Measurements from ENCODE around the gene ASL. TPM values are rescaled to one million over a fixed set of nuclear protein-coding genes. Genes with fewer than 3 reads are reported as not detected.
"Not testable (repeated sequence)": the region's sequence is repeated elsewhere in the genome, so short reads cannot be mapped to it uniquely, and the experiment has no call there.

ASL gene
- total RNA-seq, 2 experiments from 2014 or later: 15.5 to 19.4 TPM

GRCh38 chr7:66092654-66093053 is 17.0 kb downstream of the ASL start:
- intact Hi-C loops (cut with micrococcal nuclease): no loop called here
- Mint-ChIP-seq H3K27ac (no peak overlapping the region), H3K4me1 (ENCODE audit: low read depth) (no peaks in the 10 kb centered on the region), H3K4me3 (no peak overlapping the region), H3K36me3 (ENCODE audit: low read depth) (no peaks in the 10 kb centered on the region), H3K9me3 (no peaks in the 10 kb centered on the region), H3K27me3 (no peaks in the 10 kb centered on the region)
- CTCF ChIA-PET: no interaction called here
- POLR2A ChIA-PET: no interaction called here
- no peak for ATAC-seq
- no peak for DNase-seq
- TF ChIP-seq, protein P1, sequence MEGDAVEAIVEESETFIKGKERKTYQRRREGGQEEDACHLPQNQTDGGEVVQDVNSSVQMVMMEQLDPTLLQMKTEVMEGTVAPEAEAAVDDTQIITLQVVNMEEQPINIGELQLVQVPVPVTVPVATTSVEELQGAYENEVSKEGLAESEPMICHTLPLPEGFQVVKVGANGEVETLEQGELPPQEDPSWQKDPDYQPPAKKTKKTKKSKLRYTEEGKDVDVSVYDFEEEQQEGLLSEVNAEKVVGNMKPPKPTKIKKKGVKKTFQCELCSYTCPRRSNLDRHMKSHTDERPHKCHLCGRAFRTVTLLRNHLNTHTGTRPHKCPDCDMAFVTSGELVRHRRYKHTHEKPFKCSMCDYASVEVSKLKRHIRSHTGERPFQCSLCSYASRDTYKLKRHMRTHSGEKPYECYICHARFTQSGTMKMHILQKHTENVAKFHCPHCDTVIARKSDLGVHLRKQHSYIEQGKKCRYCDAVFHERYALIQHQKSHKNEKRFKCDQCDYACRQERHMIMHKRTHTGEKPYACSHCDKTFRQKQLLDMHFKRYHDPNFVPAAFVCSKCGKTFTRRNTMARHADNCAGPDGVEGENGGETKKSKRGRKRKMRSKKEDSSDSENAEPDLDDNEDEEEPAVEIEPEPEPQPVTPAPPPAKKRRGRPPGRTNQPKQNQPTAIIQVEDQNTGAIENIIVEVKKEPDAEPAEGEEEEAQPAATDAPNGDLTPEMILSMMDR (IDR thresholded peaks at IDR 0.05): no peak

DNA sequence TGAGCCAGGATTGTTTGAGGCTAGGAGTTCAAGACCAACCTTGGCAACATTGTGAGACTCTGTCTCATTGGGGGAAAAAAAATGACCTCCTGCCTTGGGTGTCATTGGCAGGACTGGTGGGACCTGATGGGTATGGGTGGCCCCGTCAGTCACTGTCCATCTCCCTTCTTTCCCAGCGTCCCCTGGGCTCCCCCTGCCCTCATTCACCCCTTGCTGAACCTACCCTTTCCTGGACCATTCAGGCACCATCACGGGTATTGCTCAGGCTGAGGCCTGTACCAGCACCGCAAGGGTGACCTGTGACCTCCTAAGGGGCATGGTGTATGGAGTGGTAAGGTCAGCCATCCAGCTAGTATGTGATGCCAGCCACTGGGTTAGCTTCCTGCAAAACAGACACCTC is 19.4 kb downstream of the ASL start:
- DNase-seq: no peak
- POLR2A ChIA-PET: no interaction called here
- Mint-ChIP-seq H3K27me3 (no peaks in the 10 kb centered on the region), H3K36me3 (ENCODE audit: low read depth) (no peaks in the 10 kb centered on the region), H3K27ac (no peak overlapping the region), H3K9me3 (no peaks in the 10 kb centered on the region), H3K4me3 (no peak overlapping the region), H3K4me1 (ENCODE audit: low read depth) (peaks cover 6% of the 10 kb centered on the region)
- ATAC-seq: no peak
- TF ChIP-seq, protein P1 (IDR thresholded peaks at IDR 0.05): no peak
- CTCF ChIA-PET: no interaction called here
- intact Hi-C loops (cut with micrococcal nuclease): no loop called here

GRCh38 chr7:66099232-66099550 is 23.6 kb downstream of the ASL start:
- CTCF ChIA-PET: no interaction called here
- TF ChIP-seq, protein P1 (IDR thresholded peaks at IDR 0.05): no peak
- ATAC-seq: no peak
- no peak overlapping the region for H3K27ac Mint-ChIP-seq
- no peaks in the 10 kb centered on the region for H3K9me3 Mint-ChIP-seq
- no peaks in the 10 kb centered on the region for H3K27me3 Mint-ChIP-seq
- no peak overlapping the region for H3K4me3 Mint-ChIP-seq
- H3K4me1 Mint-ChIP-seq (ENCODE audit: low read depth): peaks cover 10% of the 10 kb centered on the region
- DNase-seq: no peak
- H3K36me3 Mint-ChIP-seq (ENCODE audit: low read depth): no peaks in the 10 kb centered on the region
- POLR2A ChIA-PET: no interaction called here
- intact Hi-C loops (cut with micrococcal nuclease): no loop called here

DNA sequence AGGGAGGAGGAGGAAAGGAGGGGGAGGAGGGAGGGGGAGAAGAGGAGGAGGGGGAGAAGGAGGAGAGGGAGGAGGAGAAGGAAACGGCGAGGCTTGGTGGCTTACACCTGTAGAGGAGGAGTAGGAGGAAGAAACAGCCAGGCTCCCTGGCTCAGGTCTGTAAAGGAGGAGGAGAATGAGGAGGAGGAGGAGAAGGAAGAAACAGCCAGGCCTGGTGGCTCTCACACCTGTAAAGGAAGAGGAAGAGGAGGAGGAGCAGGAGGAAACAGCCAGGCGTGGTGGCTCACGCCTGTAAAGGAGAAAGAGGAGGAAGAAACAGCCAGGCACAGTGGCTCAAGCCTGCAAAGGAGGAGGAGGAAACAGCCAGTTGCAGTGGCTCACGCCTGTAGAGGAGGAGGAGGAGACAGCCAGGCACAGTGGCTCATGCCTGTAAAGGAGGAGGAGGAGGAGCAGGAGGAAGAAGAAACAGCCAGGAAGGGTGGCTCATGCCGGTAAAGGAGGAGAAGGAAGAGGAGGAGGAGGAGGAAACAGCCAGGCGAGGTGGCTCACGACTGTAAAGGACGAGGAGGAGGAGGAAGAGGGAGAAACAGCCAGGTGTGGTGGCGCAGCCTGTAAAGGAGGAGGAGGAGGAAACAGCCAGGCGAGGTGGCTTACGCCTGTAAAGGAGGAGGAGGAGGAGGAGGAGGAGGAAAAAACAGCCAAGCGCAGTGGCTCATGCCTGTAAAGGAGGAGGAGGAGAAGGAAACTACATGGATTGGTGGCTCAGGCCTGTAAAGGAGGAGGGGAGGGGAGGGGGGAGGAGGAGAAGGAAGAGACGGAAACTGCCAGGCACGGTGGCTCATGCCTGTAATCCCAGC is 24.2 kb downstream of the ASL start:
- TF ChIP-seq, protein P1 (IDR thresholded peaks at IDR 0.05): no peak
- Mint-ChIP-seq H3K4me3 (peak overlapping the region; percentile 64), H3K27me3 (no peaks in the 10 kb centered on the region), H3K27ac (peak overlapping the region; percentile 28), H3K9me3 (no peaks in the 10 kb centered on the region), H3K4me1 (ENCODE audit: low read depth) (peaks cover 10% of the 10 kb centered on the region), H3K36me3 (ENCODE audit: low read depth) (no peaks in the 10 kb centered on the region)
- DNase-seq: peak; percentile 42
- peak; percentile 86 for ATAC-seq
- ChIA-PET POLR2A (no interaction called here), CTCF (no interaction called here)
- intact Hi-C loops (cut with micrococcal nuclease): no loop called here

GRCh38 chr7:66100408-66101050 is 24.9 kb downstream of the ASL start:
- DNase-seq (no peak), ATAC-seq (no peak)
- H3K27ac Mint-ChIP-seq: peak overlapping the region; percentile 28
- peak overlapping the region; percentile 64 for H3K4me3 Mint-ChIP-seq
- no peaks in the 10 kb centered on the region for H3K27me3 Mint-ChIP-seq
- H3K9me3 Mint-ChIP-seq: no peaks in the 10 kb centered on the region
- no peaks in the 10 kb centered on the region for H3K36me3 Mint-ChIP-seq (ENCODE audit: low read depth)
- peaks cover 10% of the 10 kb centered on the region for H3K4me1 Mint-ChIP-seq (ENCODE audit: low read depth)
- ChIA-PET POLR2A (no interaction called here), CTCF (no interaction called here)
- TF ChIP-seq, protein P1 (IDR thresholded peaks at IDR 0.05): no peak
- intact Hi-C loops (cut with micrococcal nuclease): no loop called here

DNA sequence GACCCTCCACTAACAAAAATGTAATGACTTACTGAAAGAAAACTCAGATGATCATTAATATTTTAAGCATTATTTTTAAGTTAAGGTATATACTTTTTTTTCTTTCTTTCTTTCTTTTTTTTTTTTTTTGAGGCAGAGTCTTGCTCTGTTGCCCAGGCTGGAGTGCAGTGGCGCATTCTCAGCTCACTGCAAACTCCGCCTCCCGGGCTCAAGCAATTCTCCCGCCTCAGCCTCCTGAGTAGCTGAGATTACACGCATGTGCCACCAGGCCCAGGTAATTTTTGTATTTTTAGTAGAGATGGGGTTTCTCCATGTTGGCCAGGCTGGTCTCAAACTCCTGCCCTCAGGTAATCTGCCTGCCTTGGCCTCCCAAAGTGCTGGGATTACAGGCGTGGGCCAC is 26.5 kb downstream of the ASL start:
- H3K27me3 Mint-ChIP-seq; DNase-seq; H3K27ac Mint-ChIP-seq; ATAC-seq; H3K4me1 Mint-ChIP-seq (ENCODE audit: low read depth); CTCF ChIA-PET; H3K9me3 Mint-ChIP-seq; intact Hi-C loops (cut with micrococcal nuclease); H3K4me3 Mint-ChIP-seq; H3K36me3 Mint-ChIP-seq (ENCODE audit: low read depth); POLR2A ChIA-PET: not testable (repeated sequence)

DNA sequence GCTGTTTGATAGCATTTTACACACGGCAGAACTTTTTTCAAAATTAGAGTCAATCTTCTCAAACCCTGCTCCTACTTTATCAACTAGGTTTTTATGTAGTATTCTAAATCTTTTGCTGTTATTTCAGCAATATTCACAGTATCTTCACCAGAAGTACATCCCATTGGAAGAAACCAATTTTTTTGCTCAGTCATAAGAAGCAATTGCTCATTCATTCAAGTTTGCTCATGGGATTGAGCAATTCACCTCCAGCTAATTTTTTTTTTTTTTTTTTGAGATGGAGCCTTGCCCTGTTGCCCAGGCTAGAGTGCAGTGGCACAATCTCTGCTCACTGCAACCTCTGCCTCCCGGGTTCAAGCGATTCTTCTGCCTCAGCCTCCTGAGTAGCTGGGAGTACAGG is 28.4 kb downstream of the ASL start:
- ATAC-seq; DNase-seq; POLR2A ChIA-PET; H3K36me3 Mint-ChIP-seq (ENCODE audit: low read depth); H3K4me3 Mint-ChIP-seq; H3K9me3 Mint-ChIP-seq; H3K27ac Mint-ChIP-seq; H3K4me1 Mint-ChIP-seq (ENCODE audit: low read depth); H3K27me3 Mint-ChIP-seq; intact Hi-C loops (cut with micrococcal nuclease); CTCF ChIA-PET: not testable (repeated sequence)
